Lower leg skin (tissue), 4 donors: ENCODE measurements around the gene LAMA4. TPM values are rescaled to one million over a fixed set of nuclear protein-coding genes. Genes with fewer than 3 reads are reported as not detected.

Experiments used
- DNase-seq, 2 donors: peaks; one replicate each; pipeline ENCODE4 v3.0.0-alpha.2; 2019; ENCODE audit warnings: low spot score in 2 of 2
- H3K4me3 ChIP-seq: fragments of 200-600 bp; sonication (generic); 2 replicates; pipeline ENCODE4 v1.5.1; 2017; ENCODE audit warnings: mild to moderate bottlenecking, low read depth; ENCODE audit not compliant: poor library complexity, severe bottlenecking
- POLR2A ChIP-seq, 2 donors: fragments of 450-650 bp; IDR thresholded peaks; one replicate each; pipeline ENCODE4 v1.6.1; 2016 to 2017; ENCODE audit warnings: antibody characterized with exemption in 2 of 2, mild to moderate bottlenecking in 1 of 2, moderate library complexity in 1 of 2
- WGBS, 2 donors: methylation state at CpG; one replicate each; pipeline ENCODE4 v1.1.5; 2018; 5-methylcytosine and 5-hydroxymethylcytosine counted together
- intact Hi-C: fragments of 100-400 bp; cut with DNase I; formaldehyde crosslinking; loops from one replicate; pipeline ENCODE4 v1.15.0; 2023; ENCODE audit warnings: low total_unique reads
- total RNA-seq, 4 donors: library from RNA; depleted of rRNA; stranded (reverse); fragments of >200 nt; gene quantifications; one replicate each; pipeline ENCODE4 v1.1.0, GENCODE V29; 2016
- TF ChIP-seq, protein P1 (sequence below), 3 donors: fragments of 450-650 bp; IDR thresholded peaks; one replicate each; pipeline ENCODE4 v1.5.1; 2016; ENCODE audit warnings: antibody characterized with exemption in 3 of 3, mild to moderate bottlenecking in 3 of 3, moderate library complexity in 2 of 3

LAMA4 gene
- total RNA-seq, 4 donors from 2014 or later, result 11.0 to 18.7 (median 17.4) TPM

DNA sequence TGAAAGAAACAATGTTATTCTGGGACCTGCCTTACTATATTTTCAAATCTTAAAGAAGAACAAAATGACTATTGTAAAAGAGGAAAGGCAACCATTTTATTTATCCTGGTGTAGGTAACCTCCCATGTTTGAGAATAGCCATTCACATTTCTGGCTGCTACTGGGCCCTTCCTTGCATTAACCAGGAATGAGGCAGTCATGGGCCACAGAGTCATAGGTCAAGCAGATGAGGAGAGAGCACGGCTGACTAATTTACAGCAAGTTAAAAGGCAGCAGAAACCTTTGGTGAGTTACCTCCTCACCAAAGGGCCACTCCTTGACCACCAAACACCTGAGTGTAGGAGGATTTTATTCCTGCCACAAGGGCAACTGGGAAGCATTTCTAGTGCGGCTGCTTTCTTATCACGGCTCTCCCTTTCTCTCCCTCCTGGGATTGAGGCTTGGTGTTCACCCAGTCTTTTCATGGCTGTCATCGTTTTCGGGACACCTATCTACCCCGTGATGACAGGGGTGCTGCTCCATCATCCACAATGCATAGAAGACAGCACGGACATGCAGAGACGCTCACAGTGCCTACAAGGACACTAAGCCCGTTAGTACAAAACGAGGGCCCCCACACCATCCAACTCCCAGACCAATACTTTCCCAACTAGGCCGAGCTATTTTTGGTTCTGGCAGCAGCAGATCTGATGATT, 4.4 kb upstream of the LAMA4 start:
- TF ChIP-seq POLR2A (IDR thresholded peaks at IDR 0.05), result no peak
- TF ChIP-seq, protein P1, sequence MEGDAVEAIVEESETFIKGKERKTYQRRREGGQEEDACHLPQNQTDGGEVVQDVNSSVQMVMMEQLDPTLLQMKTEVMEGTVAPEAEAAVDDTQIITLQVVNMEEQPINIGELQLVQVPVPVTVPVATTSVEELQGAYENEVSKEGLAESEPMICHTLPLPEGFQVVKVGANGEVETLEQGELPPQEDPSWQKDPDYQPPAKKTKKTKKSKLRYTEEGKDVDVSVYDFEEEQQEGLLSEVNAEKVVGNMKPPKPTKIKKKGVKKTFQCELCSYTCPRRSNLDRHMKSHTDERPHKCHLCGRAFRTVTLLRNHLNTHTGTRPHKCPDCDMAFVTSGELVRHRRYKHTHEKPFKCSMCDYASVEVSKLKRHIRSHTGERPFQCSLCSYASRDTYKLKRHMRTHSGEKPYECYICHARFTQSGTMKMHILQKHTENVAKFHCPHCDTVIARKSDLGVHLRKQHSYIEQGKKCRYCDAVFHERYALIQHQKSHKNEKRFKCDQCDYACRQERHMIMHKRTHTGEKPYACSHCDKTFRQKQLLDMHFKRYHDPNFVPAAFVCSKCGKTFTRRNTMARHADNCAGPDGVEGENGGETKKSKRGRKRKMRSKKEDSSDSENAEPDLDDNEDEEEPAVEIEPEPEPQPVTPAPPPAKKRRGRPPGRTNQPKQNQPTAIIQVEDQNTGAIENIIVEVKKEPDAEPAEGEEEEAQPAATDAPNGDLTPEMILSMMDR (IDR thresholded peaks at IDR 0.05), result no peak
- H3K4me3 ChIP-seq, result no peak overlapping the region
- no peak for DNase-seq
- intact Hi-C loops, result no loop called here
- WGBS, 2 donors, result 85 to 88% methylated on average over 11 of the region's 11 CpGs

GRCh38 chr6:112257178-112257855, 3.0 kb upstream of the LAMA4 start:
- TF ChIP-seq POLR2A (IDR thresholded peaks at IDR 0.05), result no peak
- TF ChIP-seq, protein P1 (IDR thresholded peaks at IDR 0.05), result no peak
- intact Hi-C loops, result no loop called here

GRCh38 chr6:112254921-112255320, 554 bp upstream of the LAMA4 start:
- WGBS, 2 donors, result 53 to 62% methylated on average over 3 of the region's 3 CpGs

More at GRCh38 chr6:112257178-112257855, 3.0 kb upstream of the LAMA4 start:
- WGBS, 2 donors, result 80 to 81% methylated on average over 7 of the region's 7 CpGs
- H3K4me3 ChIP-seq, result no peak overlapping the region
- no peak for DNase-seq

DNA sequence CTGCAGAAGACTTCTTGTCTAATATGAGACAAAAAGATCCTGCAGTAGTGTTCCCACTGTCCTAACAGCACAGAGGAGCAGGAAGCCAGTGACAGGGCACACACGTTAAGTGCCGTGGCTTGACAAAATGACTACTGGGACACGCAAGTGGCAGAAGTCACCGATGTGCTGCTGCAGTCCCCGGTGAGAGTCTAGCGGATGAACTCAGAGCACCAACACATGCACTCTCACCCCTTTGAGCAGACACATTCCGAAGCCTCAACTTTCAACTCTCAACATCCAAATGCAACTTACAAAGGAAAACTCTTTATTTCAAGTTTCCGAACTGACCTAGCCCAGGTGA, 898 bp downstream of the LAMA4 start:
- peak overlapping the region; percentile 57 for H3K4me3 ChIP-seq
- intact Hi-C loops, result no loop called here
- no peak for TF ChIP-seq POLR2A (IDR thresholded peaks at IDR 0.05)
- TF ChIP-seq, protein P1 (IDR thresholded peaks at IDR 0.05), result no peak
- no peak for DNase-seq
- WGBS, 2 donors, result 2 to 4% methylated on average over 8 of the region's 8 CpGs

More at GRCh38 chr6:112254921-112255320, 554 bp upstream of the LAMA4 start:
- TF ChIP-seq POLR2A (IDR thresholded peaks at IDR 0.05), result no peak
- TF ChIP-seq, protein P1 (IDR thresholded peaks at IDR 0.05), result no peak
- intact Hi-C loops, result no loop called here
- no peak for DNase-seq
- no peak overlapping the region for H3K4me3 ChIP-seq

GRCh38 chr6:112252571-112253497, 1.5 kb downstream of the LAMA4 start:
- H3K4me3 ChIP-seq, result peak overlapping the region; percentile 57
- intact Hi-C loops, result no loop called here
- no peak for DNase-seq
- TF ChIP-seq POLR2A (IDR thresholded peaks at IDR 0.05), result no peak
- TF ChIP-seq, protein P1 (IDR thresholded peaks at IDR 0.05), result no peak
- 26% methylated on average over 2 of the region's 2 CpGs for WGBS, 2 donors
